ENCODE data around the gene ADGRB3.

ADGRB3 gene

GRCh38 chr6:68892452-68892851 is 257.4 kb downstream of the ADGRB3 start:
- TF ChIP-seq TEAD4 (IDR thresholded peaks at IDR 0.05): no peak
- no peak for TF ChIP-seq EGR1 (IDR thresholded peaks at IDR 0.05)
- no peak for TF ChIP-seq YY1 (IDR thresholded peaks at IDR 0.05; ENCODE audit: low read depth)
- TF ChIP-seq FOXM1 (IDR thresholded peaks at IDR 0.05; ENCODE audit: borderline replicate concordance, low read depth): no peak
- TF ChIP-seq ZBTB7A (IDR thresholded peaks at IDR 0.05; ENCODE audit: low read depth): no peak
- TF ChIP-seq NFIC (IDR thresholded peaks at IDR 0.05): no peak
- TF ChIP-seq EP300 (IDR thresholded peaks at IDR 0.05; ENCODE audit: borderline replicate concordance): no peak
- TF ChIP-seq, protein P1, sequence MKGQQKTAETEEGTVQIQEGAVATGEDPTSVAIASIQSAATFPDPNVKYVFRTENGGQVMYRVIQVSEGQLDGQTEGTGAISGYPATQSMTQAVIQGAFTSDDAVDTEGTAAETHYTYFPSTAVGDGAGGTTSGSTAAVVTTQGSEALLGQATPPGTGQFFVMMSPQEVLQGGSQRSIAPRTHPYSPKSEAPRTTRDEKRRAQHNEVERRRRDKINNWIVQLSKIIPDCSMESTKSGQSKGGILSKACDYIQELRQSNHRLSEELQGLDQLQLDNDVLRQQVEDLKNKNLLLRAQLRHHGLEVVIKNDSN (IDR thresholded peaks at IDR 0.05): no peak

DNA sequence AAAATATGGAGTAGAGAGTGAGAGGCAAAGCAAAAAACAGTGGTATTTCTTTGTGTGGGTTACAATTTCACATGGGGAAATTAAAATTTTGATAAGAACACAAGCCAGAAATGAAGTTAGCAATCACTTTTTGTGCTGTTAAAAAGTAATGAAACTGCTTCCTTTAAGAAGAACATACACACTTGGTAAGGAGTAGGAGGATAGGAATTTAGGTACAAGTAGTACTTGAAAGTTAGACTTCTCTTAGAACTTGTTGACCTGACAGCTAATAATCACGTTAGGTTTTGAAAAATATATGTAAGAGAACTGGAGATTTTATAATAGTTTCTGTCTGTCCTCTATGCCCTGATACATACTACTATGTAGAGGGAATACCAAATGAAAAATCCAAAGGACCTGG is 260.8 kb downstream of the ADGRB3 start:
- TF ChIP-seq, protein P2, sequence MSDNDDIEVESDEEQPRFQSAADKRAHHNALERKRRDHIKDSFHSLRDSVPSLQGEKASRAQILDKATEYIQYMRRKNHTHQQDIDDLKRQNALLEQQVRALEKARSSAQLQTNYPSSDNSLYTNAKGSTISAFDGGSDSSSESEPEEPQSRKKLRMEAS (IDR thresholded peaks at IDR 0.05): no peak
- no peak for TF ChIP-seq TAF1 (IDR thresholded peaks at IDR 0.05; ENCODE audit: low read depth)
- no peak for TF ChIP-seq EGR1 (IDR thresholded peaks at IDR 0.05)
- TF ChIP-seq RAD21 (IDR thresholded peaks at IDR 0.05; ENCODE audit: low read depth): no peak
- no peak for TF ChIP-seq CREB1 (IDR thresholded peaks at IDR 0.05; ENCODE audit: low read depth)
- TF ChIP-seq NFIC (IDR thresholded peaks at IDR 0.05): no peak
- TF ChIP-seq FOXM1 (IDR thresholded peaks at IDR 0.05; ENCODE audit: borderline replicate concordance, low read depth): no peak
- no peak for TF ChIP-seq REST (IDR thresholded peaks at IDR 0.05; ENCODE audit: low read depth)
- no peak for TF ChIP-seq TEAD4 (IDR thresholded peaks at IDR 0.05)
- no peak for TF ChIP-seq TCF12 (IDR thresholded peaks at IDR 0.05; ENCODE audit: low read depth)
- no peak for TF ChIP-seq EP300 (IDR thresholded peaks at IDR 0.05; ENCODE audit: borderline replicate concordance)
- TF ChIP-seq, protein P1 (IDR thresholded peaks at IDR 0.05): no peak
- TF ChIP-seq CEBPB (IDR thresholded peaks at IDR 0.05): no peak
- no peak for TF ChIP-seq YY1 (IDR thresholded peaks at IDR 0.05; ENCODE audit: low read depth)
- no peak for TF ChIP-seq ZBTB7A (IDR thresholded peaks at IDR 0.05; ENCODE audit: low read depth)

DNA sequence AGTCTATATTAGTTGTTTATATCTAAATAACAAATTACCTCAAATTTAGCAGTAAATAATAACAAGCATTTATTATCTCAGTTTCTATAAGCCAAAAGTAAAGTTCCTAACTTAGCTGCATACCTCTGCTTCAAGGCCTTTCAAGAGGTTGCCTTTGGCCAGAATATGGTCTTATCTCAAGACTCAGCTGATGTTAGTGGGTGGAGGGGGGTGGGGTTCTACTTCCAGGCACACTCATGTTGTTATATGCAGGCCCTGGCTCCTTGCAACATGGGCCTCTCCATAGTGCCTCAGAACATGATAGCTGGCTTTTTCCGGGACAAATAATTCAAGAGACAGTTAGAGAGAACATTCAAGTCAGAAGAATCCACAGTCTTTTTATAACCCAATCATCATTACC is 266.0 kb downstream of the ADGRB3 start:
- TF ChIP-seq REST (IDR thresholded peaks at IDR 0.05; ENCODE audit: low read depth): no peak
- TF ChIP-seq TCF12 (IDR thresholded peaks at IDR 0.05; ENCODE audit: low read depth): no peak
- TF ChIP-seq, protein P1 (IDR thresholded peaks at IDR 0.05): no peak
- no peak for TF ChIP-seq TAF1 (IDR thresholded peaks at IDR 0.05; ENCODE audit: low read depth)
- no peak for TF ChIP-seq EP300 (IDR thresholded peaks at IDR 0.05; ENCODE audit: borderline replicate concordance)
- no peak for TF ChIP-seq ZBTB7A (IDR thresholded peaks at IDR 0.05; ENCODE audit: low read depth)
- TF ChIP-seq CREB1 (IDR thresholded peaks at IDR 0.05; ENCODE audit: low read depth): no peak
- TF ChIP-seq RAD21 (IDR thresholded peaks at IDR 0.05; ENCODE audit: low read depth): no peak
- TF ChIP-seq EGR1 (IDR thresholded peaks at IDR 0.05): no peak

DNA sequence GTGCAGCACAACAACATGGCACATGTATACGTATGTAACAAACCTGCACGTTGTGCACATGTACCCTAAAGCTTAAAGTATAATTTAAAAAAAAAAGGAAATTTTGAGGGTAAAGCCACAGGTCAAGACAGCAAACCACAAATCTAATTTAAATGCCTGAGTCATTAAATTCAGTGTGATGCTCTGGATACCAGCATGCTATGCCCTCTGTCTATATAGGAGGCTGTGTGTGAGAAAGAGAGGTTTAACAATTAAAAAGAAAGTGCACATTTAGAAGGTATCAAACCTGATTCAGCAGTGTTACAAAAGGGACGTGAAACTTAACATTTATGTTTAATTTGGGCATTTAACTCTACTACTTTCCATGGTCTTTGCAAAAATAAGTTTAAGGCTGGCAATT is 276.3 kb downstream of the ADGRB3 start:
- TF ChIP-seq REST (IDR thresholded peaks at IDR 0.05; ENCODE audit: low read depth): no peak
- TF ChIP-seq EGR1 (IDR thresholded peaks at IDR 0.05): no peak
- TF ChIP-seq TAF1 (IDR thresholded peaks at IDR 0.05; ENCODE audit: low read depth): no peak
- TF ChIP-seq YY1 (IDR thresholded peaks at IDR 0.05; ENCODE audit: low read depth): no peak
- TF ChIP-seq ZBTB7A (IDR thresholded peaks at IDR 0.05; ENCODE audit: low read depth): no peak
- TF ChIP-seq EP300 (IDR thresholded peaks at IDR 0.05; ENCODE audit: borderline replicate concordance): no peak
- TF ChIP-seq FOXM1 (IDR thresholded peaks at IDR 0.05; ENCODE audit: borderline replicate concordance, low read depth): no peak
- TF ChIP-seq, protein P1 (IDR thresholded peaks at IDR 0.05): no peak
- TF ChIP-seq, protein P2 (IDR thresholded peaks at IDR 0.05): no peak
- TF ChIP-seq CEBPB (IDR thresholded peaks at IDR 0.05): no peak
- TF ChIP-seq TCF12 (IDR thresholded peaks at IDR 0.05; ENCODE audit: low read depth): no peak
- no peak for TF ChIP-seq CREB1 (IDR thresholded peaks at IDR 0.05; ENCODE audit: low read depth)
- TF ChIP-seq RAD21 (IDR thresholded peaks at IDR 0.05; ENCODE audit: low read depth): no peak
- no peak for TF ChIP-seq TEAD4 (IDR thresholded peaks at IDR 0.05)

Data from Ishikawa (cell line).